GM18909 (cell line): ENCODE results near the gene CSTF3.
"Not testable (repeated sequence)": the region's sequence is repeated elsewhere in the genome, so short reads cannot be mapped to it uniquely, and the experiment has no call there.

Experiments used
- ATAC-seq: cut with Tn5 transposase; IDR thresholded peaks from one replicate; pipeline ENCODE4 v1.9.1; 2021; ENCODE audit warnings: mild to moderate bottlenecking; ENCODE audit not compliant: unreplicated experiment, poor library complexity

The CSTF3 gene

DNA sequence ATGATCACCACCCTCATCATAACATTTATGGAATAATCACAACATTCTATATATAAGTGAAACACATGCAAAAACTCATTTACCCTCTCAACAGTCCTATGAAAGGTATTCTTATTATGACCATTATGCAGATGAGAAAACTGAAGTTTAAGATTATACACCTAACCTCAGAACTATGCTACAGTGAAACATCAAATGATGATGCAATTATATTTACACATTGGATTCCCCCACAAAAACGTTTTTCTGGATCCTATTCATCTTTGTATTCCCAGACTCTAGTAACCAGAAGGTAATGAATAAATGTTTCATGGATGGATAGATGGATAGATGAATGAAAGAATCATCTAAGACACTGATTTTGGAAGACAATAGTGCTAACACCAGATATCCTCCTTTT, 67.1 kb downstream of the CSTF3 start:
- ATAC-seq = no peak

DNA sequence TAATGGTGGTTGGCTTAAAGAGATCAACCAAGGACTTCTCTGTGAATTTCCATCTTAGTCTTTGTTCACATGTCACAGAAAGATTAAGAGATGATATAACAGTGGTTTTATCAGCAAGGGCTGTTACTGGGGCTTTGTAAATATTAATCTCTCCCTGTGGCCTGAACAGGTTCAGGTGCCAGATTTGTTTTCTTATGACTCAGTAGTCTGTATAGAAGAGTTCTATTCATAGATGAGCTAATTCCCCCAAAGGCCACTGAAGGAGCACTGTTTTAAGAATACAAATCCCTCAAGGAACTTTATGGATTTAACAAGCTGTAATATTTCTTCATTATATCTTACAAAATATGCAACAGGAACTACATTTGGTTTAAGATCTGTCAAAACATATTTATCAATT, 71.5 kb downstream of the CSTF3 start:
- no peak for ATAC-seq

- no peak for ATAC-seq
Observed at GRCh38 chr11:33086017-33086416, 75.3 kb downstream of the CSTF3 start.

- no peak for ATAC-seq
Observed at GRCh38 chr11:33083918-33084317, 77.4 kb downstream of the CSTF3 start.

GRCh38 chr11:33072465-33072864, 88.8 kb downstream of the CSTF3 start:
- no peak for ATAC-seq

GRCh38 chr11:33068611-33069340, 92.5 kb downstream of the CSTF3 start:
- no peak for ATAC-seq

GRCh38 chr11:33067294-33067693, 94.0 kb downstream of the CSTF3 start:
- ATAC-seq = no peak

DNA sequence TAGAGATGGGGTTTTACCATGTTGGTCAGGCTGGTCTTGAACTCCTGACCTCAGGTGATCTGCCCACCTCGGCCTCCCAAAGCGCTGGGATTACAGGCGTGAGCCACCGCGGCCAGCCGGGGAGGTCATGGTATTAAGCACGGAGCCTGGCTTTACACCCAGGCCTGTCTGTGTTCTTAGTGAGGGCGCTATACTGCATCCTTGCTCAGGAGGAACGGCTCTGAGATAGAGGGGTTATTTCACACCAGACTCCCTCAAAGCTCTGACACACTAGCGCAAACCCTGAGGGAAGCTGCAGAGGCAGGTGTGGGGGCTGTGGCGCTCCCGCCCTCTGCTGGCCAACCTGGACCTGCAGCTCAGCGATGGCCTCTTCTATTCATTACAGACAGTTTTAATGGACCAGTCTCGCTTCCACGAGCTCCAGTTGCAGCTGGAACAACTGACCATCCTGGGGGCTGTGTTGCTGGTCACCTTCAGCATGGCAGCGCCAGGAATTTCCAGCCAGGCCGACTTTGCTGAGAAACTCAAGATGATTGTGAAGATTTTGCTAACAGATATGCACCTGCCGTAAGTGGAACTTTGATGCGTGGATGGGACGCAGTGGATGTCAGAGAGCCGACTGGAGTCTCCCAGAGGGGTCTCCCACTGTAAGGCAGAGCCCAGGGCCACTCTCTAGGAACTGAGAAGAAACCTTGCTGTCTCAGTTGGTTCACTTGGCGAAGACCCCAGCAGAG, 95.7 kb downstream of the CSTF3 start:
- peak; percentile 41 for ATAC-seq

DNA sequence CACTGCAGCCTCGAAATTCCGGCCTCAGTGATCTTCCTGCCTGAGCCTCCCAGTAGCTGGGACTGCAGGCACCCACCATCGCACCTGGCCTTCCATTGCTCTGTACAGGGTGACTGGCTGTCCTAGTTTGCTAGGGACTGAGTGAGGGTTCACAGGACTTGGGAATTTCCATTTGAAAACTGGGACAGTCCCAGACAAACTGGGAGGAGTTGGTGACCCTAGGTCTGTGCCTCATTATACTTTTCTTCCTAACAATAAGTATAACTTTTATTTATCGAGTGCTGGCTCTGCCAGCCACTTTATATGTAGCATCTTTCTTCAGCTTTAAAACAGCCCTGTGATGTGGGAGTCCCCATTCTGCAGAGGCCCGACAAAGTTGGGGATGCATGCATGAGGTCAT, 96.4 kb downstream of the CSTF3 start:
- no peak for ATAC-seq

DNA sequence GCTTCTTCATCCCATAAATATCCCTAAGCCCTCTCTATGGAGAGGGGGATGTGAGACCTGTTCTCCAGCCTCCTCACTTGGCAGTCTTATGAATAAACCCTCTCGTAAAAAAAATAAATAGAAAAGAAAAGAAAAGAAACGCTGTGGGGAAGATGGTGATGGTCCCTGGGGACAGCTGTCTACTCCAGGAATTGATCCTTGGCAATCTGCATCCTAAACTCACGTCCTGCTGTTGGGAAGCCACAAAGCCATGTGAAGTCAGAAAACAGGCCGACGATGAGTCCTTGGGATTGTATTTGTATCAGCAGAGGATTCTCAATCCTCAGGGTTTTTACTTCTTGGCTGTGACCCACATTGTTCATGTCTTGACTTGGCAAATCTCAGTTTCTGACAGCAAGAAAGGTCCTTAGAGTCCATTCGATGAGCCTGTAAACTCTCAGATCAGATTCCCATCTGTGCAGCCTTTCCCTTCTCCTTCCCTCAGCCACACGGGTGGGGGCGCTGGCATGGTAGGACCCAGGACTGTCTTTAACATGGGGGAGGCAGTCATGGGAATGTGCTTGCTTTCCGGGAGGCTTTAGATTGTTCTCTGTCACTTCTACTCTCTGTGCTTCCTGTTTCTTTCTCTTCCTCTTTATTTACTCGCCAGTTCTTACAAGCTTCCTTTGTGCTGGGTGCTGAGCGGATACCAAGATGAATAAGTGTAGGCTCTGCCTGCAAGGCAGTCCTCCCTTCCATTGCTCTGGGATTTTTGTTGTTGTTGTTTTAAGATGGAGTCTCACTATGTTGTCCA, 97.1 kb downstream of the CSTF3 start:
- ATAC-seq = no peak

GRCh38 chr11:33063326-33063881, 97.9 kb downstream of the CSTF3 start:
- ATAC-seq = no peak

DNA sequence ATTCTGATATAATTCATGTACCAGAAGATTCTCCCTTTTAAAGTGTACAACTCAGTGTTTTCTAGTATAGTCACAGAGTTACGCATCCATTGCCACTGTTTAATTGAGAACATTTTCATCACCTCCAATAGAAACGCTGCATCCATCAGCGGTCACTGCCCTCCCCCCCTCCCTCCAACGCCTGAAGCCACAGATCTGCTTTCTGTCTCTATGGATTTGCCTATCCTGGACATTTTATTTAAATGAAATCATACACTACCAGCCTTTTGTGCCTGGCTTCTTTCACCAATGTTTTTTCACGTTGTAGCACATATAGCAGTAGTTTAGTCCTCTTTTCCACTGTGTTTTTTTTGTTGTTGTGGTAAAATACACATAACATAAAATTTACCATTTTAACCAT, 99.1 kb downstream of the CSTF3 start:
- ATAC-seq = no peak

- no peak for ATAC-seq
Observed at GRCh38 chr11:33060271-33060670, 101.0 kb downstream of the CSTF3 start.

- no peak for ATAC-seq
Observed at GRCh38 chr11:33059331-33060007, 101.8 kb downstream of the CSTF3 start.

DNA sequence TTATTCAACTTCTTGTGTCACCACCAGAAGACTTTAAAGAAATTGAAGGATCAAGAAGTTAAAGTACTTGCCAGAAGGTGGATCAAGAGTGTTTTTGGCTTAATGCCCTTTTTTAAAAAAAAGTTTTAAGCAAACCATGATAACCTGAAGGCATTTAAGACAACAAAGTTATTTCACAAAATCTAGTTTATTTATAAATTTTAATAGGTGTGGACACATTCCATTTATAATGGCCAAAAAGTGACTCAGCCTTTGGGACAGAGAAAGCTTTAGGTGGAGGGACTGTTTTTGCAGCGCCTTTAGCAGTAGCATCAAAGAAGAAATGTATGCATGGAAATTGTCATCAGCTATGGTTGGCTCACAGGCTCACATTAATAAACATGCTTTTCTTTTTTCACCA, 104.0 kb downstream of the CSTF3 start:
- no peak for ATAC-seq

- no peak for ATAC-seq
Observed at GRCh38 chr11:33055375-33055774, 105.9 kb downstream of the CSTF3 start.

DNA sequence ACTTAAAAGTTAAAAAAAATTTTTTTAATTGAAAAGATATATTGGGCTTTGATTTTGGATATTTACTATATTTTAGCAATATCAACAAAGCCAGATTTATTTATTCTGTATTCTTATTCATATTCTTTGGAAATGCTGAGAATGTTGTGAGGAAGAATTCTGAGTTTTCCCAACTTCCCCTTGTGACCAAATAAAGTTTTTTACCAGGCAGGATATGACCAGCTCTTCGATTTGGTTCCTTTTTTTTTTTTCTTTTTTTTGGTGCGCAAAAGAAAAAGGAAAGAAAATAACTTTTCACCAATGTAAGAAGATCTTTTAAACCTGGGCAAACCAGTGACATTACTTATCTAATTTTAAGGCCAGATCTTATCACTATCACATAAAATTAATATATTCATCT, 109.0 kb downstream of the CSTF3 start:
- no peak for ATAC-seq

DNA sequence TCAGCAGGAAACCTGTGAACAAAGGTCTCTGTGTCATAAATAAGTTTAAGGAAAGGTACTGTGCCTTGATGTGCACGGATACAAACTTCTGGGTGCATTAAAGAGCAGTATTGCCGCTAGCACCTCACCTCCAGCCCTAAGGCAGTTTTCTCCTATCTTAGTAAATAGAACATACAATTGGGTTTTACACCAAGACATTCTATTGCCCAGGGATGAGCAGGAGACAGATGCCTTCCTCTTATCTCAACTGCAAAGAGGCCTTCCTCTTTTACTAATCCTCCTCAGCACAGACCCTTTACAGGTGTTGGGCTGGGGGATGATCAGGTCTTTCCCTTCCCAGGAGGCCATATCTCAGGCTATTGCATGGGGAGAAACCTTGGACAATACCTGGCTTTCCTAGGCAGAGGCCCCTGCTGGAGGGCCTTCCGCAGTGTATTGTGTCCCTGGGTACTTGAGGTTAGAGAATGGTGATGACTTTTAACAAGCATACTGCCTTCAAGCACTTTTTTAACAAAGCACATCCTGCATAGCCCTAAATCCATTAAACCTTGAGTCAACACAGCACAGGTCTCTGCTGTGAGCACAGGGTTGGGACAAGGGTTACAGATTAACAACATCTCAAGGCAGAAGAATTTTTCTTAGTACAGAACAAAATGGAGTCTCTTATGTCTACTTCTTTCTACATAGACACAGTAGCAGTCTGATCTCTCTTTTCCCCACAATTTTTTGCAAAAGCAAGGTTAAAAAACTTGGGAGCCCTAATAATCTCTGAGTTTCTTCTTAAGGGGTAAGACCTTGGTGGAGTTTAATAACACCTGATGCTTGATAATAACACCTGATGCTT, 111.5 kb downstream of the CSTF3 start:
- ATAC-seq = not testable (repeated sequence)

DNA sequence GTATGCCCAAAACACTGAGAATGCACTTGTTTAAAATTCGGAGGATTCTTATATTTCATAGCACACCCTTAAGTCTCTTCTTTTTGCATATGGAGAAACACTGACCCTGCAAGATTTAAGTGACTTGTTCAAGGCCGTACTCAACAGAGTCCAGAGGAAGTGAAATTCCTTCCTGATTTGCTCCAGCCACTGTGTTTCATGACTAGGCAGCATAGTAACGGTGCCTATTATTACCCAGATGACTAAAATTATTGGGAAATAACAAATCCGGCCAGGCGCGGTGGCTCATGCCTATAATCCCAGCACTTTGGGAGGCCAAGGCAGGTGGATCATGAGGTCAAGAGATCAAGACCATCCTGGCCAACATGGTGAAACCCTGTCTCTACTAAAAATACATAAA, 112.6 kb downstream of the CSTF3 start:
- not testable (repeated sequence) for ATAC-seq
